IMR-90 (cell line): ENCODE results near the gene IGLON5.

Experiments
- CEBPB ChIP-seq: IDR thresholded peaks from 2 replicates; pipeline ENCODE4 v1.6.1; 2012; ENCODE audit warnings: low read depth, low read length, improper control_type of control experiment
- CHD1 ChIP-seq: IDR thresholded peaks from 2 replicates; pipeline ENCODE4 v1.6.1; 2012; ENCODE audit warnings: low read depth, low read length, improper control_type of control experiment
- ELK1 ChIP-seq: fragments of 150-350 bp; IDR thresholded peaks from 2 replicates; pipeline ENCODE4 v1.6.1; 2016; ENCODE audit warnings: low read depth, mild to moderate bottlenecking, low read length, moderate library complexity, borderline replicate concordance
- MAFK ChIP-seq: IDR thresholded peaks from 2 replicates; pipeline ENCODE4 v1.6.1; 2012; ENCODE audit warnings: low read depth, low read length, improper control_type of control experiment
- MAZ ChIP-seq: IDR thresholded peaks from 2 replicates; pipeline ENCODE4 v1.6.1; 2012; ENCODE audit warnings: low read depth, mild to moderate bottlenecking, low read length, improper control_type of control experiment, moderate library complexity, borderline replicate concordance
- MXI1 ChIP-seq: IDR thresholded peaks from 2 replicates; pipeline ENCODE4 v1.6.1; 2012; ENCODE audit warnings: low read depth, mild to moderate bottlenecking, low read length, moderate library complexity, borderline replicate concordance
- POLR2A ChIP-seq: IDR thresholded peaks from 2 replicates; pipeline ENCODE4 v1.6.1; 2012; ENCODE audit warnings: mild to moderate bottlenecking, low read depth, low read length
- RAD21 ChIP-seq: IDR thresholded peaks from 2 replicates; pipeline ENCODE4 v1.6.1; 2012; ENCODE audit warnings: low read length, improper control_type of control experiment
- RFX5 ChIP-seq: IDR thresholded peaks from 2 replicates; pipeline ENCODE4 v1.8.0; 2012; ENCODE audit warnings: low read depth, mild to moderate bottlenecking, low read length, moderate library complexity
- TF ChIP-seq, protein P1 (sequence below): conservative IDR thresholded peaks from 2 replicates; pipeline ENCODE4 v1.5.1; 2012; ENCODE audit warnings: mild to moderate bottlenecking, low read depth, low read length, improper control_type of control experiment
- TF ChIP-seq, protein P2 (sequence below): fragments of 150-350 bp; IDR thresholded peaks from 2 replicates; pipeline ENCODE4 v1.6.1; 2017; ENCODE audit warnings: mild to moderate bottlenecking, antibody characterized with exemption, low read length, low read depth

DNA sequence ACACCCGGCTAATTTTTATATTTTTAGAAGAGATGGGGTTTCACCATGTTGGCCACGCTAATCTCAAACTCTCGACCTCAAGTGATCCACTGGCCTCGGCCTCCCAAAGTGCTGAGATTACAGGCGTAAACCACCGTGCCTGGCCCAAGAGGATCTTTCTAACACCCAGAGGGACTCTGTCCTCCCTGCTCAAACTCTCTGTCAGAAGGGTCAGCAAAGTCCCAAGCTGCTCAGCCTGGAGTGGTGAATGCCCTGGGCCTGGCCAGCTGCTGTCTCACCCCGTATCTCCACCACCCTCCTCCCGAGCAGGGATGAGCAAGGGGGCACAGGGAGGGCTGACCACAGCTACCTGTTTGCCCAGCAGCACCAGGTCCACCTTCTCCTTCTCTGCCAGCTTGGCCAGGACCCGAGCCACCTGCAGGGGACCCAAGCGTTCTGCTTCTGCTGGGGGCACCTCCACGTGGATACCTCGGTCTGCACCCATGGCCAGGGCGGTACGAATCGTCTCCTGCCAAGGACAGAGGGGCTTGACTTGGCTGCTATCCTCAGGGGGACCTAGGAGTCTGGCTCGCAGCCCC is 41.4 kb downstream of the IGLON5 start:
- TF ChIP-seq, protein P1, sequence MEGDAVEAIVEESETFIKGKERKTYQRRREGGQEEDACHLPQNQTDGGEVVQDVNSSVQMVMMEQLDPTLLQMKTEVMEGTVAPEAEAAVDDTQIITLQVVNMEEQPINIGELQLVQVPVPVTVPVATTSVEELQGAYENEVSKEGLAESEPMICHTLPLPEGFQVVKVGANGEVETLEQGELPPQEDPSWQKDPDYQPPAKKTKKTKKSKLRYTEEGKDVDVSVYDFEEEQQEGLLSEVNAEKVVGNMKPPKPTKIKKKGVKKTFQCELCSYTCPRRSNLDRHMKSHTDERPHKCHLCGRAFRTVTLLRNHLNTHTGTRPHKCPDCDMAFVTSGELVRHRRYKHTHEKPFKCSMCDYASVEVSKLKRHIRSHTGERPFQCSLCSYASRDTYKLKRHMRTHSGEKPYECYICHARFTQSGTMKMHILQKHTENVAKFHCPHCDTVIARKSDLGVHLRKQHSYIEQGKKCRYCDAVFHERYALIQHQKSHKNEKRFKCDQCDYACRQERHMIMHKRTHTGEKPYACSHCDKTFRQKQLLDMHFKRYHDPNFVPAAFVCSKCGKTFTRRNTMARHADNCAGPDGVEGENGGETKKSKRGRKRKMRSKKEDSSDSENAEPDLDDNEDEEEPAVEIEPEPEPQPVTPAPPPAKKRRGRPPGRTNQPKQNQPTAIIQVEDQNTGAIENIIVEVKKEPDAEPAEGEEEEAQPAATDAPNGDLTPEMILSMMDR, result no peak
- TF ChIP-seq POLR2A (no peak), MXI1 (no peak), RAD21 (no peak), RFX5 (no peak), MAZ (no peak), CEBPB (no peak), MAFK (no peak), CHD1 (no peak), ELK1 (no peak)
- TF ChIP-seq, protein P2, sequence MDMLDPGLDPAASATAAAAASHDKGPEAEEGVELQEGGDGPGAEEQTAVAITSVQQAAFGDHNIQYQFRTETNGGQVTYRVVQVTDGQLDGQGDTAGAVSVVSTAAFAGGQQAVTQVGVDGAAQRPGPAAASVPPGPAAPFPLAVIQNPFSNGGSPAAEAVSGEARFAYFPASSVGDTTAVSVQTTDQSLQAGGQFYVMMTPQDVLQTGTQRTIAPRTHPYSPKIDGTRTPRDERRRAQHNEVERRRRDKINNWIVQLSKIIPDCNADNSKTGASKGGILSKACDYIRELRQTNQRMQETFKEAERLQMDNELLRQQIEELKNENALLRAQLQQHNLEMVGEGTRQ, result no peak
